AG04449 (cell line): ENCODE results near the gene MIA2.
A peak's percentile ranks its signal among the peaks of the same experiment; 100 is the strongest.
"Not testable (repeated sequence)": the region's sequence is repeated elsewhere in the genome, so short reads cannot be mapped to it uniquely, and the experiment has no call there.

Experiments used
- CTCF ChIA-PET: fragments of 350-600 bp; formaldehyde crosslinking; extraction: SDS; loops from one replicate; lab custom pipeline; 2021; ENCODE audit warnings: antibody characterized with exemption; lab: Yijun Ruan, JAX
- POLR2A ChIA-PET: fragments of 400-600, 350-600 bp; formaldehyde crosslinking; extraction: SDS; loops from one replicate; lab custom pipeline; 2020; ENCODE audit warnings: antibody characterized with exemption, inconsistent platforms; lab: Yijun Ruan, JAX
- DNase-seq: peaks from one replicate; pipeline ENCODE4 v3.0.0-alpha.2; 2010; ENCODE audit warnings: low read depth, low spot score
- H3K4me3 ChIP-seq: 2 replicates; pipeline ENCODE4 v1.5.1; 2011; ENCODE audit warnings: low read depth, mild to moderate bottlenecking, control low read depth, low read length
- TF ChIP-seq, protein P1 (sequence below): IDR thresholded peaks from one replicate; pipeline ENCODE4 v1.5.1; 2011; ENCODE audit warnings: mild to moderate bottlenecking, moderate library complexity, low read length, control low read depth, inconsistent platforms; ENCODE audit not compliant: insufficient read depth; ENCODE audit errors: missing control alignments

The MIA2 gene

DNA sequence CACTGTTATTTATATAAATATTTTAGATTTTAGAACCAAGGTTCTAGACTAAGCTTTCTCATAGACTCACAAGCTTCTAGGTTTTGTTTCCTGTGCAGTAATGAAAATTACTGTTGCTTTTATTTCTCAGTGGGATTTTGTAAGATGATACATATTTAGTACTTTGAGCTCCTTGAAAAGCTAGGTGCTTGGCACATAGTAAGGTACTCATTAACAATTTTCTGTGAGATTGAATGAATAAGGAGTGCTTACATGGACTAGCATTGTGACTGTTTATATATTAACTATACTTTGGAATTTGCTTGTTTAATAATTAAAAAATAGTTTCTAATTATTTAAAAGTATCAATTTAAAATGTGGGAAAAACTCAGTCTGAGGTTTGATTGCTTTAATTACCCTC, 85.7 kb downstream of the MIA2 start:
- no peak overlapping the region for H3K4me3 ChIP-seq
- CTCF ChIA-PET = no interaction called here
- POLR2A ChIA-PET = no interaction called here
- TF ChIP-seq, protein P1, sequence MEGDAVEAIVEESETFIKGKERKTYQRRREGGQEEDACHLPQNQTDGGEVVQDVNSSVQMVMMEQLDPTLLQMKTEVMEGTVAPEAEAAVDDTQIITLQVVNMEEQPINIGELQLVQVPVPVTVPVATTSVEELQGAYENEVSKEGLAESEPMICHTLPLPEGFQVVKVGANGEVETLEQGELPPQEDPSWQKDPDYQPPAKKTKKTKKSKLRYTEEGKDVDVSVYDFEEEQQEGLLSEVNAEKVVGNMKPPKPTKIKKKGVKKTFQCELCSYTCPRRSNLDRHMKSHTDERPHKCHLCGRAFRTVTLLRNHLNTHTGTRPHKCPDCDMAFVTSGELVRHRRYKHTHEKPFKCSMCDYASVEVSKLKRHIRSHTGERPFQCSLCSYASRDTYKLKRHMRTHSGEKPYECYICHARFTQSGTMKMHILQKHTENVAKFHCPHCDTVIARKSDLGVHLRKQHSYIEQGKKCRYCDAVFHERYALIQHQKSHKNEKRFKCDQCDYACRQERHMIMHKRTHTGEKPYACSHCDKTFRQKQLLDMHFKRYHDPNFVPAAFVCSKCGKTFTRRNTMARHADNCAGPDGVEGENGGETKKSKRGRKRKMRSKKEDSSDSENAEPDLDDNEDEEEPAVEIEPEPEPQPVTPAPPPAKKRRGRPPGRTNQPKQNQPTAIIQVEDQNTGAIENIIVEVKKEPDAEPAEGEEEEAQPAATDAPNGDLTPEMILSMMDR = no peak
- DNase-seq = no peak

DNA sequence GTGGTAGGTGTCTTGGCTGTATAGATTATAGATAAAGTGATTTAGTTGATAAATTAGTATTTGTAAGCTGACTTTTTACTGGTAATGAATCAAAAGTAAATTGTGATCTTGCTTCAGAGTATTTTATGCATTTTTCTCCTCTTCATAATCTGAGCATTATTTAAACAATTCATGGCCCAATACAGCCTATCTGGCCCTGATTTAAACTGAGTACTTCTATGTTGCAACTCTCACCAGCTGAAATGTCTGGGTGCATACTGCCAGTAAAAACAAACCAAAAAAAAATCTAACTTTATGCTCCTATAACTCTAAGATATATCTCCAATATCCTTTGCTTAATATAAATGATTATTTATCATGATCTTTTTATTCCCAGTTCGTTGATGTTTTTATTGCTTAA, 86.6 kb downstream of the MIA2 start:
- H3K4me3 ChIP-seq = no peak overlapping the region
- CTCF ChIA-PET = no interaction called here
- POLR2A ChIA-PET = no interaction called here

DNA sequence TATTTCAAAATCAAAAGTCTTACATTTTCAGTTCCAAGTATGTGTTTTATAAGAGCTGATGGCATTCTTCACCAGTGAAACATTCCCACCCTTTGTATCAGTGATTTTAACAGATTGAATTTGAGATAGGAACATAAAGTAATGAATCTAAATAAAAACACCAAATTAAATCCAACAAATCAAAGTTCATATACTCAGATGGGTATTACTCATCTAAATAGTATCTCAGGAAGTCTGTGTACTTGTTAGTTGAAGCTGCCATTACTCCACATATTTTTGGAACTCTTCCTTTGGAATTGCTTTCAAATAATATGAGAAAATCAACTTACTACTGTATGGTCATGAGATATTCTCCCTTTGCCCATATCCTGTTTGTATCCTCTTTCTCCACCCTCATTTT, 89.1 kb downstream of the MIA2 start:
- DNase-seq = peak; percentile 41
- POLR2A ChIA-PET = interaction anchor here (1.2 kb wide), 1 partner anchor 56 kb away, joined by 5 read pairs; no protein-coding TSS in a partner anchor
- CTCF ChIA-PET = no interaction called here

More for the DNA sequence above, 86.6 kb downstream of the MIA2 start:
- DNase-seq = no peak
- TF ChIP-seq, protein P1 = no peak

DNA sequence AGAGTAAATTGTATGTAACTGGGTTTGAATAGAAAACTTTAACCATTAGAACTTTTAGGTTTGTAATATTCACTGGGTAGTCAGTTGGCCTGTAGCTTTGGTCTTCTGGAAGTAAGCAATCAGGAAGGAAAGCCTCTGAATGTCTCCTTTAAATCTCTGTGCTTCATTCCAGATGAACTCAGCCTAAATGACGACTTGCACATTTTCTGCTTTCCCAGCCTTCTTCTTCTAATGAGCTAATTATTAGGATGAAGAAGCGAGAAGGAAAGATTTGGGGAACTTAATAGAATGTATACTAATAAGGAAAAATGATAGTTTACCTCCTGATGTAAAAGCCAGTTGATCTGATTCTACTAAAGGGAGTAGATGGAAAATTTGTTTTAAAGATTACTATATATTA, 90.4 kb downstream of the MIA2 start:
- TF ChIP-seq, protein P1 = no peak
- no peak for DNase-seq
- POLR2A ChIA-PET = interaction anchor here (1.2 kb wide), 1 partner anchor 57 kb away, joined by 5 read pairs; no protein-coding TSS in a partner anchor
- CTCF ChIA-PET = no interaction called here
- no peak overlapping the region for H3K4me3 ChIP-seq

More for the DNA sequence above, 89.1 kb downstream of the MIA2 start:
- TF ChIP-seq, protein P1 = no peak
- no peak overlapping the region for H3K4me3 ChIP-seq

DNA sequence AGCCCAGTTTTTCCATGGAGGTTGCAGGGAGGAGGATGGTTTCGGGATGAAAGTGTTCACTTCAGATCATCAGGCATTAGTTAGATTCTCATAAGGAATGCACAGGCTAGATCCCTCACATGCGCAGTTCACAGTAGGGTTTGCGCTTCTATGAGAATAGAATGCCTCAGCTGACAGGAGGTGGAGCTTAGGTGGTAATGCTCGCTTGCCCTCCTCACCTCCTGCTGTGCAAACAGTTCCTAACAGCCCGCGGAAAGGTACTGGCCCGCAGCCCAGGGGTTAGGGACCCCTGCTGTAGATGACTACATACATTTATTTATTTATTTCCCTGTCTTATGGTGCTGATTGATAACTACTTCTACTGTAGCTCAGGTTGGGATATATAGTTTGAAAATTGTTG, 105.3 kb downstream of the MIA2 start:
- TF ChIP-seq, protein P1 = no peak
- ChIA-PET POLR2A (no interaction called here), CTCF (interaction anchor here (0.9 kb wide), 1 partner anchor 232 kb away, joined by 3 read pairs; no protein-coding TSS in a partner anchor)
- H3K4me3 ChIP-seq = no peak overlapping the region
- no peak for DNase-seq

DNA sequence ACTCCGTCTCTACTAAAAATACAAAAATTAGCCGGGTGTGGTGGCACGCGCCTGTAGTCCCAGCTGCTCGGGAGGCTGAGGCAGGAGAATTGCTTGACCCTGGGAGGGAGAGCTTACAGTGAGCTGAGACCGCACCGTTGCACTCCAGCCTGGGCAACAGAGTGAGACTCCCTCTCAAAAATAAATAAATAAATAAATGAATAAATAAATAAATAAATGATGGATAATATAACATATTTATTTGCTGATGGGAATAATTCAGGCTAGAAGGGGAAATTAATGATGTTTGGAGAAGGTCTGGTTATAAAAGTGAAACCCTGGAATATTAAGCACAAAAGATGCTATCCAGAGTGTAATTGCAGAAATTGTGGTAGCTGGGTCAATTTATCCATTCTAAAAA, 107.4 kb downstream of the MIA2 start:
- DNase-seq, H3K4me3 ChIP-seq, POLR2A ChIA-PET: not testable (repeated sequence)
- CTCF ChIA-PET = interaction anchor here (0.9 kb wide), 1 partner anchor 237 kb away, joined by 3 read pairs; no protein-coding TSS in a partner anchor

DNA sequence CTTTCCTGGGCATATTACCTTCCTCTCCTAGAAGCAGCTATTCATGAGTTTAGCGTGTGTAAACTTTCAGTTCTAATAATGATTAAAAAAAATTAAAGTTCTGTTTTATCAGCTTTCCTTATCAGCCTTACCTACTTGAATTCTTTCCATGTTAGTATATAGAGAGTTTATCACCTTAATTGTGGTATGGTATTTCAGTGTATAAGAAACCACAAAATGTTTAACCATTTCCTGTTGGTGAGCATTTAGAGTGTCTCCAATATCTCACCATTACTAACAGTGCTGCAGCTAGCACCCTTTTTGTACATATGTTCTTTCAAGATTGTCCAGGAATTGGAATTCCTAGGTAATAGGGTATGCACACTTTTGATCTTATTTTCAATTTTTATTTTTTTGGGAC, 109.1 kb downstream of the MIA2 start:
- no peak for DNase-seq
- POLR2A ChIA-PET = no interaction called here

More for the DNA sequence above, 109.1 kb downstream of the MIA2 start:
- TF ChIP-seq, protein P1 = no peak
- H3K4me3 ChIP-seq = no peak overlapping the region
- CTCF ChIA-PET = no interaction called here
